Peyer's patch (tissue), 4 donors: ENCODE results near the gene FCGR3A.

Experiments
- POLR2A ChIP-seq, 2 donors: fragments of 450-650 bp; IDR thresholded peaks; one replicate each; pipeline ENCODE4 v1.5.1; 2017; ENCODE audit warnings: antibody characterized with exemption in 2 of 2, mild to moderate bottlenecking in 2 of 2, moderate library complexity in 2 of 2
- TF ChIP-seq, protein P1 (sequence below), 6 experiments: fragments of 450-650 bp in 4 of 6; fragments of 200-600 bp in 2 of 6; sonication (generic) in 1 of 6; IDR thresholded peaks; one replicate each; pipeline ENCODE4 v1.5.1; 2017 to 2019; ENCODE audit warnings: antibody characterized with exemption in 6 of 6, mild to moderate bottlenecking in 3 of 6, moderate library complexity in 1 of 6

- TF ChIP-seq, protein P1, sequence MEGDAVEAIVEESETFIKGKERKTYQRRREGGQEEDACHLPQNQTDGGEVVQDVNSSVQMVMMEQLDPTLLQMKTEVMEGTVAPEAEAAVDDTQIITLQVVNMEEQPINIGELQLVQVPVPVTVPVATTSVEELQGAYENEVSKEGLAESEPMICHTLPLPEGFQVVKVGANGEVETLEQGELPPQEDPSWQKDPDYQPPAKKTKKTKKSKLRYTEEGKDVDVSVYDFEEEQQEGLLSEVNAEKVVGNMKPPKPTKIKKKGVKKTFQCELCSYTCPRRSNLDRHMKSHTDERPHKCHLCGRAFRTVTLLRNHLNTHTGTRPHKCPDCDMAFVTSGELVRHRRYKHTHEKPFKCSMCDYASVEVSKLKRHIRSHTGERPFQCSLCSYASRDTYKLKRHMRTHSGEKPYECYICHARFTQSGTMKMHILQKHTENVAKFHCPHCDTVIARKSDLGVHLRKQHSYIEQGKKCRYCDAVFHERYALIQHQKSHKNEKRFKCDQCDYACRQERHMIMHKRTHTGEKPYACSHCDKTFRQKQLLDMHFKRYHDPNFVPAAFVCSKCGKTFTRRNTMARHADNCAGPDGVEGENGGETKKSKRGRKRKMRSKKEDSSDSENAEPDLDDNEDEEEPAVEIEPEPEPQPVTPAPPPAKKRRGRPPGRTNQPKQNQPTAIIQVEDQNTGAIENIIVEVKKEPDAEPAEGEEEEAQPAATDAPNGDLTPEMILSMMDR (IDR thresholded peaks at IDR 0.05), result no peak
- TF ChIP-seq POLR2A (IDR thresholded peaks at IDR 0.05), result no peak
Observed at GRCh38 chr1:161492827-161493226, 56.8 kb downstream of the FCGR3A start.
